NT2/D1 (cell line): ENCODE results near the gene ACOT6.

Experiments used
- YY1 ChIP-seq: IDR thresholded peaks from 2 replicates; pipeline ENCODE4 v1.6.1; 2011; ENCODE audit not compliant: insufficient read length, insufficient read depth
- ZNF274 ChIP-seq: IDR thresholded peaks from 2 replicates; pipeline ENCODE4 v1.6.1; 2011; ENCODE audit warnings: mild to moderate bottlenecking, low read depth, low read length

DNA sequence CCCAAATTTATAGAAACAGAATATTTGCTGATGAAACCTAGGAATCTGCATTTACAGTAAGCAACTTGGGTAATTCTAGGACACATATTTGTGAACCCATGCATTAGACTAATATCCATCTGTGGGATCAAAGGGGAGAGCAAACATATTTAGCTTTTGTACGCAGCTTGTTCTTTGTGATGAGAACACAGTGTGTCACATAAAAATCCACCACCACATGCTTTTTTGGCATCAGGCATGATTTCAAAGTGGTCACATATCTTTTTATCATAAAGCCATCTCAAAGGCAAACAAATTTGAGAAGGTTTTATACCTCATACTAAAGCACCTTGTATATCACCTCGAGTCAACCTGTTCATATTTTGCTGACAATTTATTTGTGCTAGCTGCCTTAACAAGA, 48.2 kb downstream of the ACOT6 start:
- no peak for TF ChIP-seq ZNF274
- no peak for TF ChIP-seq YY1
